Uterus (tissue), 4 donors: ENCODE results near the gene EML6. TPM values are rescaled to one million over a fixed set of nuclear protein-coding genes. Genes with fewer than 3 reads are reported as not detected.

ENCODE experiments used
- DNase-seq, 2 donors: peaks; one replicate each; pipeline ENCODE4 v3.0.0-alpha.2; 2019 to 2020
- H3K27ac ChIP-seq, 2 donors: fragments of 200-600 bp; sonication (generic); 1 replicate in 1 of 2; 2 replicates in 1 of 2; pipeline ENCODE4 v1.5.1; 2016 to 2018
- H3K27me3 ChIP-seq, 2 donors: fragments of 200-600 bp; sonication (generic); one replicate each; pipeline ENCODE4 v1.5.1; 2018 to 2019; ENCODE audit warnings: control low read depth in 1 of 2
- H3K36me3 ChIP-seq, 2 donors: fragments of 200-600 bp; sonication (generic); one replicate each; pipeline ENCODE4 v1.5.1; 2019; ENCODE audit warnings: control low read depth in 1 of 2
- H3K4me1 ChIP-seq, 2 donors: fragments of 200-600 bp; sonication (generic); one replicate each; pipeline ENCODE4 v1.5.1; 2018 to 2019; ENCODE audit warnings: control low read depth in 1 of 2
- H3K4me3 ChIP-seq, 2 donors: fragments of 200-600 bp; sonication (generic); 1 replicate in 1 of 2; 2 replicates in 1 of 2; pipeline ENCODE4 v1.5.1; 2018 to 2019; ENCODE audit warnings: mild to moderate bottlenecking in 1 of 2
- H3K9me3 ChIP-seq, 2 donors: fragments of 200-600 bp; sonication (generic); one replicate each; pipeline ENCODE4 v1.5.1; 2019; ENCODE audit warnings: control low read depth in 1 of 2
- CTCF ChIP-seq, 4 experiments: fragments of 200-600 bp in 2 of 4; fragments of 450-650 bp in 2 of 4; sonication (generic) in 2 of 4; IDR thresholded peaks; one replicate each; pipeline ENCODE4 v1.5.1; 2016 to 2019; ENCODE audit warnings: antibody characterized with exemption in 4 of 4, mild to moderate bottlenecking in 2 of 4, moderate library complexity in 1 of 4
- POLR2A ChIP-seq, 2 donors: fragments of 450-650 bp; IDR thresholded peaks; one replicate each; pipeline ENCODE4 v1.6.1; 2016; ENCODE audit warnings: antibody characterized with exemption in 2 of 2, mild to moderate bottlenecking in 1 of 2, moderate library complexity in 1 of 2
- intact Hi-C: fragments of 100-400 bp; cut with DNase I; formaldehyde crosslinking; loops from one replicate; pipeline ENCODE4 v1.15.1; 2023; ENCODE audit warnings: low total_unique reads
- total RNA-seq, 4 donors: library from RNA; depleted of rRNA in 3 of 4; stranded (reverse); fragments of >200 nt in 3 of 4; gene quantifications; one replicate each; pipeline versions ENCODE4 v1.1.0 to v1.2.4, GENCODE V29; 2014 to 2023
- donor health status: DM: yes; HTN: yes; CAD: no.

The EML6 gene
- total RNA-seq, 4 donors from 2014 or later = 0.26 to 2.4 (median 1.5) TPM

- no peak for DNase-seq
- H3K4me1 ChIP-seq = no peaks in the 10 kb centered on the region
- H3K9me3 ChIP-seq = no peaks in the 10 kb centered on the region
- no peaks in the 10 kb centered on the region for H3K36me3 ChIP-seq
- TF ChIP-seq POLR2A (IDR thresholded peaks at IDR 0.05) (no peak), CTCF (IDR thresholded peaks at IDR 0.05) (no peak)
- no peaks in the 10 kb centered on the region for H3K27me3 ChIP-seq
- no peak overlapping the region for H3K4me3 ChIP-seq
- no peak overlapping the region for H3K27ac ChIP-seq
- intact Hi-C loops = no loop called here
These were observed 134.7 kb downstream of the EML6 start for GRCh38 chr2:54858021-54858681.

- intact Hi-C loops = no loop called here
- H3K27me3 ChIP-seq = no peaks in the 10 kb centered on the region
- H3K27ac ChIP-seq = no peak overlapping the region
- no peaks in the 10 kb centered on the region for H3K9me3 ChIP-seq
- no peak overlapping the region for H3K4me3 ChIP-seq
- H3K36me3 ChIP-seq = no peaks in the 10 kb centered on the region
- H3K4me1 ChIP-seq = no peaks in the 10 kb centered on the region
- no peak for DNase-seq
- no peak for TF ChIP-seq POLR2A (IDR thresholded peaks at IDR 0.05)
- no peak for TF ChIP-seq CTCF (IDR thresholded peaks at IDR 0.05)
These were observed 136.0 kb downstream of the EML6 start for GRCh38 chr2:54859416-54859815.

GRCh38 chr2:54859997-54860701 is 136.7 kb downstream of the EML6 start:
- Histone ChIP-seq H3K4me1 (no peaks in the 10 kb centered on the region), H3K36me3 (no peaks in the 10 kb centered on the region), H3K9me3 (no peaks in the 10 kb centered on the region), H3K27ac (no peak overlapping the region), H3K4me3 (no peak overlapping the region), H3K27me3 (no peaks in the 10 kb centered on the region)
- no peak for DNase-seq
- no peak for TF ChIP-seq POLR2A (IDR thresholded peaks at IDR 0.05)
- no peak for TF ChIP-seq CTCF (IDR thresholded peaks at IDR 0.05)
- intact Hi-C loops = no loop called here

DNA sequence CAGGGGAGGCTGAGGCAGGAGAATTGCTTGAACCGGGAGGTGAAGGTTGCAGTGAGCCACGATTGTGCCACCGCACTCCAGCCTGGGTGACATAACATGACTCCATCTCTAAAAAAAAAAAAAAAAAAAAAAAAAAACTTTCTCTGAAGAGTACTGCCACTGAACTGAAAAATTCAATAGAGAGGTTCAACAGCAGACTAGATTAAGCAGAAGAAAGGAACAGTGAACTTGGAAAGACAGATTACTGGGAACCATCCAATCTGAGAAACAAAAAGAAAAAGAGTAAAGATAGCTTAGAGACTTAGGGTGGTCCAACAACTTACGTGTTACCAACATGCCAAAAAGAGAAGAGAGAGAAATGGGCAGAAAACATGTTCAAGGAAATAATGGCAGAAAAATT is 138.8 kb downstream of the EML6 start:
- Histone ChIP-seq H3K4me1 (no peaks in the 10 kb centered on the region), H3K27ac (no peak overlapping the region), H3K36me3 (no peaks in the 10 kb centered on the region), H3K27me3 (no peaks in the 10 kb centered on the region), H3K4me3 (no peak overlapping the region), H3K9me3 (no peaks in the 10 kb centered on the region)
- no peak for DNase-seq
- intact Hi-C loops = no loop called here
- TF ChIP-seq POLR2A (IDR thresholded peaks at IDR 0.05) = no peak
- TF ChIP-seq CTCF (IDR thresholded peaks at IDR 0.05) = no peak

- intact Hi-C loops = no loop called here
- no peaks in the 10 kb centered on the region for H3K9me3 ChIP-seq
- no peaks in the 10 kb centered on the region for H3K4me1 ChIP-seq
- no peak for DNase-seq
- TF ChIP-seq POLR2A (IDR thresholded peaks at IDR 0.05) = no peak
- TF ChIP-seq CTCF (IDR thresholded peaks at IDR 0.05) = no peak
- no peaks in the 10 kb centered on the region for H3K36me3 ChIP-seq
- H3K27ac ChIP-seq = no peak overlapping the region
- no peaks in the 10 kb centered on the region for H3K27me3 ChIP-seq
- H3K4me3 ChIP-seq = no peak overlapping the region
These were observed 139.3 kb downstream of the EML6 start for GRCh38 chr2:54862742-54863141.
